Measurements from ENCODE around the gene ATN1. TPM values are rescaled to one million over a fixed set of nuclear protein-coding genes. Genes with fewer than 3 reads are reported as not detected.

The ATN1 gene
- total and polyA plus RNA-seq, 7 donors = 30.1 to 138 (median 53.8) TPM

GRCh38 chr12:6974180-6974579 lies 46.4 kb downstream of the ATN1 start:
- Histone ChIP-seq H3K4me3 (no peak overlapping the region), H3K9me3 (no peaks in the 10 kb centered on the region), H3K27ac (no peak overlapping the region), H3K36me3 (peaks cover 20 to 53% (median 45%) of the 10 kb centered on the region in 4 donors), H3K27me3 (no peaks in the 10 kb centered on the region), H3K4me1 (peaks cover 0 to 19% (median 17%) of the 10 kb centered on the region in 4 donors)
- intact Hi-C loops (cut with DNase I) = no loop called here
- WGBS, 2 donors = 91 to 94% methylated on average over 6 of the region's 6 CpGs
- no peak for TF ChIP-seq CTCF (IDR thresholded peaks at IDR 0.05)
- no peak for TF ChIP-seq EP300 (IDR thresholded peaks at IDR 0.05)
- TF ChIP-seq POLR2AphosphoS5 (IDR thresholded peaks at IDR 0.05) = no peak
- TF ChIP-seq POLR2A (IDR thresholded peaks at IDR 0.05) = no peak
- no peak for DNase-seq

- H3K9me3 ChIP-seq = no peaks in the 10 kb centered on the region
- H3K36me3 ChIP-seq = peaks cover 20 to 66% (median 48%) of the 10 kb centered on the region in 4 donors
- 84 to 90% methylated on average over 2 of the region's 2 CpGs for WGBS, 2 donors
- peaks cover 0 to 10% (median 9%) of the 10 kb centered on the region in 4 donors for H3K4me1 ChIP-seq
- DNase-seq = peak; percentile 35
- intact Hi-C loops (cut with DNase I) = no loop called here
- H3K27ac ChIP-seq = no peak overlapping the region
- H3K4me3 ChIP-seq = no peak overlapping the region
- TF ChIP-seq POLR2A (IDR thresholded peaks at IDR 0.05) = no peak
- TF ChIP-seq POLR2AphosphoS5 (IDR thresholded peaks at IDR 0.05) = no peak
- no peak for TF ChIP-seq EP300 (IDR thresholded peaks at IDR 0.05)
- TF ChIP-seq CTCF (IDR thresholded peaks at IDR 0.05) = no peak
- H3K27me3 ChIP-seq = no peaks in the 10 kb centered on the region
These were observed 47.7 kb downstream of the ATN1 start for GRCh38 chr12:6975297-6976032.

- 82 to 87% methylated on average over 10 of the region's 10 CpGs for WGBS, 2 donors
- Histone ChIP-seq H3K27ac (no peak overlapping the region), H3K4me3 (no peak overlapping the region), H3K9me3 (no peaks in the 10 kb centered on the region), H3K27me3 (no peaks in the 10 kb centered on the region), H3K4me1 (no peaks in the 10 kb centered on the region), H3K36me3 (peaks cover 34 to 88% (median 61%) of the 10 kb centered on the region in 4 donors)
- intact Hi-C loops (cut with DNase I) = no loop called here
- no peak for DNase-seq
- TF ChIP-seq POLR2AphosphoS5 (IDR thresholded peaks at IDR 0.05) (no peak), CTCF (IDR thresholded peaks at IDR 0.05) (no peak), EP300 (IDR thresholded peaks at IDR 0.05) (no peak), POLR2A (IDR thresholded peaks at IDR 0.05) (no peak)
These were observed 49.9 kb downstream of the ATN1 start for GRCh38 chr12:6977653-6978052.

- 86 to 91% methylated on average over 6 of the region's 6 CpGs for whole genome bisulfite sequencing, 2 donors
- H3K36me3 ChIP-seq = peaks cover 34 to 93% (median 64%) of the 10 kb centered on the region in 4 donors
- TF ChIP-seq POLR2AphosphoS5 (IDR thresholded peaks at IDR 0.05) (no peak), CTCF (IDR thresholded peaks at IDR 0.05) (no peak), EP300 (IDR thresholded peaks at IDR 0.05) (no peak), POLR2A (IDR thresholded peaks at IDR 0.05) (no peak)
- intact Hi-C loops (cut with DNase I) = no loop called here
- H3K9me3 ChIP-seq = no peaks in the 10 kb centered on the region
- H3K4me3 ChIP-seq = no peak overlapping the region
- H3K27me3 ChIP-seq = no peaks in the 10 kb centered on the region
- no peak for DNase-seq
- H3K27ac ChIP-seq = no peak overlapping the region
- H3K4me1 ChIP-seq = no peaks in the 10 kb centered on the region
These were observed 50.4 kb downstream of the ATN1 start for GRCh38 chr12:6978188-6978587.

Data from sigmoid colon (tissue), 7 donors.